HepG2 (cell line): Measurements from ENCODE around the gene GFER. TPM values are rescaled to one million over a fixed set of nuclear protein-coding genes. Genes with fewer than 3 reads are reported as not detected.

Experiments
- AGO1 ChIP-seq: fragments of 200-400 bp; formaldehyde crosslinking; IDR thresholded peaks from 2 replicates; pipeline ENCODE4 v1.6.1; 2017; ENCODE audit warnings: mild to moderate bottlenecking, low read depth, low read length, moderate library complexity; ENCODE audit not compliant: poor library complexity, severe bottlenecking
- ATF5 ChIP-seq: sonication (generic); formaldehyde crosslinking; IDR thresholded peaks from 2 replicates; pipeline ENCODE4 v1.4.0; 2020; ENCODE audit warnings: mild to moderate bottlenecking, low read depth, missing genetic modification reagents
- ERF ChIP-seq: IDR thresholded peaks from 2 replicates; pipeline ENCODE4 v1.6.1; 2018; ENCODE audit warnings: missing biosample characterization, missing genetic modification reagents
- HMGXB3 ChIP-seq: sonication (generic); formaldehyde crosslinking; IDR thresholded peaks from 2 replicates; pipeline ENCODE4 v1.4.0; 2020; ENCODE audit warnings: missing genetic modification reagents, borderline replicate concordance
- HNF4G ChIP-seq, 2 experiments: sonication (generic) in 1 of 2; formaldehyde crosslinking in 1 of 2; IDR thresholded peaks; 2 replicates each; pipeline versions ENCODE4 v1.4.0 to v1.6.1; 2011 to 2020; ENCODE audit warnings: borderline replicate concordance in 2 of 2, low read depth in 2 of 2, mild to moderate bottlenecking in 2 of 2, low read length in 1 of 2, missing genetic modification reagents in 1 of 2, moderate library complexity in 1 of 2
- JUNB ChIP-seq: sonication (generic); formaldehyde crosslinking; IDR thresholded peaks from 2 replicates; pipeline ENCODE4 v1.8.0; 2022; ENCODE audit warnings: missing genetic modification reagents, mild to moderate bottlenecking, borderline replicate concordance
- MIXL1 ChIP-seq: IDR thresholded peaks from 2 replicates; pipeline ENCODE4 v1.6.1; 2016
- NFE2 ChIP-seq: sonication (generic); formaldehyde crosslinking; IDR thresholded peaks from 2 replicates; pipeline ENCODE4 v1.4.0; 2020; ENCODE audit warnings: missing genetic modification reagents
- RBM22 ChIP-seq: fragments of 200-400 bp; formaldehyde crosslinking; optimal IDR thresholded peaks from 2 replicates; pipeline ENCODE3; 2017; ENCODE audit warnings: mild to moderate bottlenecking, low read length, moderate library complexity
- RFX3 ChIP-seq: IDR thresholded peaks from 2 replicates; pipeline ENCODE4 v1.6.1; 2016; ENCODE audit warnings: missing biosample characterization, missing genetic modification reagents
- RFXAP ChIP-seq: sonication (generic); formaldehyde crosslinking; IDR thresholded peaks from 2 replicates; pipeline ENCODE4 v1.4.0; 2020; ENCODE audit warnings: missing genetic modification reagents, borderline replicate concordance
- SMC3 ChIP-seq: IDR thresholded peaks from 2 replicates; pipeline ENCODE4 v1.6.1; 2011; ENCODE audit warnings: low read length, improper control_type of control experiment
- YEATS4 ChIP-seq: sonication (generic); formaldehyde crosslinking; IDR thresholded peaks from 2 replicates; pipeline ENCODE4 v1.4.0; 2020; ENCODE audit warnings: missing genetic modification reagents, borderline replicate concordance
- ZBTB42 ChIP-seq: sonication (generic); formaldehyde crosslinking; IDR thresholded peaks from 2 replicates; pipeline ENCODE4 v1.5.0; 2020; ENCODE audit warnings: mild to moderate bottlenecking, missing genetic modification reagents
- ZNF383 ChIP-seq: sonication (generic); formaldehyde crosslinking; IDR thresholded peaks from 2 replicates; pipeline ENCODE4 v1.4.0; 2020; ENCODE audit warnings: missing genetic modification reagents, mild to moderate bottlenecking, borderline replicate concordance
- ZNF572 ChIP-seq: sonication (generic); formaldehyde crosslinking; IDR thresholded peaks from 2 replicates; pipeline ENCODE4 v1.5.1; 2020; ENCODE audit warnings: mild to moderate bottlenecking, missing genetic modification reagents
- ZNF619 ChIP-seq: sonication (generic); formaldehyde crosslinking; IDR thresholded peaks from 2 replicates; pipeline ENCODE4 v1.4.0; 2020; ENCODE audit warnings: mild to moderate bottlenecking, missing genetic modification reagents
- ZNF7 ChIP-seq: IDR thresholded peaks from 2 replicates; pipeline ENCODE4 v1.6.1; 2016; ENCODE audit warnings: missing biosample characterization, missing genetic modification reagents
- ZNF75D ChIP-seq: sonication (generic); formaldehyde crosslinking; IDR thresholded peaks from 2 replicates; pipeline ENCODE4 v1.8.1; 2023; ENCODE audit warnings: missing genetic modification reagents, mild to moderate bottlenecking, borderline replicate concordance
- ZNF782 ChIP-seq: sonication (generic); formaldehyde crosslinking; IDR thresholded peaks from 2 replicates; pipeline ENCODE4 v1.4.0; 2020; ENCODE audit warnings: missing genetic modification reagents, mild to moderate bottlenecking, borderline replicate concordance
- ZNF816 ChIP-seq: sonication (generic); formaldehyde crosslinking; IDR thresholded peaks from 2 replicates; pipeline ENCODE4 v1.8.0; 2022; ENCODE audit warnings: missing genetic modification reagents, mild to moderate bottlenecking, borderline replicate concordance
- polyA plus RNA-seq, 8 experiments: library from polyadenylated mRNA; depleted of rRNA in 3 of 8; stranded (reverse) in 7 of 8; unstranded in 1 of 8; fragments of >200 nt; fragmentation: Illumina TruSeq in 4 of 8; extraction: Trizol in 4 of 8; gene quantifications; 2 replicates each; pipeline versions ENCODE4 v1.2.1 to v1.2.3, GENCODE V29; 2011 to 2016; ENCODE audit warnings: low read depth in 4 of 8, missing spikeins in 1 of 8, mixed read lengths in 1 of 8; ENCODE audit not compliant: insufficient read depth in 1 of 8
- total RNA-seq, 5 experiments: library from RNA; depleted of rRNA; stranded (reverse); fragments of >200 nt; fragmentation: Illumina TruSeq; extraction: Trizol; gene quantifications; 2 replicates each; pipeline ENCODE4 v1.2.3, GENCODE V29; 2016; ENCODE audit warnings: low read depth in 1 of 5
- TF ChIP-seq, protein P1 (sequence below): sonication (generic); formaldehyde crosslinking; IDR thresholded peaks from 2 replicates; pipeline ENCODE4 v1.4.0; 2020; ENCODE audit warnings: missing genetic modification reagents

GFER gene
- total and polyA plus RNA-seq, 2 of the 13 experiments (the other 11 are each of a cell fraction or from before 2014, with no cell fraction given): 28.6 to 71.7 TPM

- TF ChIP-seq HMGXB3 (CRISPR knock-in tag) (peak; percentile 100), ZNF782 (CRISPR knock-in tag) (no peak; the same call in 1 of the 2 replicates), ZNF816 (CRISPR knock-in tag) (no peak), ATF5 (CRISPR knock-in tag) (no peak), MIXL1 (CRISPR knock-in tag) (no peak), NFE2 (CRISPR knock-in tag) (no peak), ZNF572 (CRISPR knock-in tag) (no peak), JUNB (CRISPR knock-in tag) (no peak), RBM22 (peak; percentile 82), AGO1 (peak; percentile 36), ZNF7 (no peak), HNF4G (IDR thresholded peaks at IDR 0.05; ENCODE audit: borderline replicate concordance, low read depth, low read length) (no peak), HNF4G (CRISPR knock-in tag; IDR thresholded peaks at IDR 0.05; ENCODE audit: borderline replicate concordance, low read depth) (no peak), ZBTB42 (CRISPR knock-in tag) (peak; percentile 57; the same call in 1 of the 2 replicates), SMC3 (no peak), ZNF75D (no peak), ERF (CRISPR knock-in tag) (peak; percentile 59; the same call in 1 of the 2 replicates), ZNF383 (CRISPR knock-in tag) (no peak), RFXAP (CRISPR knock-in tag) (peak; percentile 56; the same call in 1 of the 2 replicates), YEATS4 (CRISPR knock-in tag) (peak; percentile 83), ZNF619 (no peak), RFX3 (no peak)
- TF ChIP-seq, protein P1, sequence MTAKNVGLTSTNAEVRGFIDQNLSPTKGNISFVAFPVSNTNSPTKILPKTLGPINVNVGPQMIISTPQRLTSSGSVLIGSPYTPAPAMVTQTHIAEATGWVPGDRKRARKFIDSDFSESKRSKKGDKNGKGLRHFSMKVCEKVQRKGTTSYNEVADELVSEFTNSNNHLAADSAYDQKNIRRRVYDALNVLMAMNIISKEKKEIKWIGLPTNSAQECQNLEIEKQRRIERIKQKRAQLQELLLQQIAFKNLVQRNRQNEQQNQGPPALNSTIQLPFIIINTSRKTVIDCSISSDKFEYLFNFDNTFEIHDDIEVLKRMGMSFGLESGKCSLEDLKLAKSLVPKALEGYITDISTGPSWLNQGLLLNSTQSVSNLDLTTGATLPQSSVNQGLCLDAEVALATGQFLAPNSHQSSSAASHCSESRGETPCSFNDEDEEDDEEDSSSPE: peak; percentile 88
Measured at GRCh38 chr16:1964506-1965395, 19.2 kb upstream of the GFER start, which contains the start of gene RPS2 (continued).
